B cell (primary cell): Measurements from ENCODE around the gene SST.

Experiments used
- EZH2 ChIP-seq: IDR thresholded peaks from 2 replicates; pipeline ENCODE4 v1.6.1; 2012; ENCODE audit warnings: borderline replicate concordance, low read depth, mild to moderate bottlenecking, moderate library complexity, low read length; ENCODE audit not compliant: insufficient read depth, poor library complexity, severe bottlenecking
- TF ChIP-seq, protein P1 (sequence below): fragments of 200-600 bp; IDR thresholded peaks from one replicate; pipeline ENCODE4 v1.8.0; 2022; ENCODE audit warnings: antibody characterized with exemption, mild to moderate bottlenecking

DNA sequence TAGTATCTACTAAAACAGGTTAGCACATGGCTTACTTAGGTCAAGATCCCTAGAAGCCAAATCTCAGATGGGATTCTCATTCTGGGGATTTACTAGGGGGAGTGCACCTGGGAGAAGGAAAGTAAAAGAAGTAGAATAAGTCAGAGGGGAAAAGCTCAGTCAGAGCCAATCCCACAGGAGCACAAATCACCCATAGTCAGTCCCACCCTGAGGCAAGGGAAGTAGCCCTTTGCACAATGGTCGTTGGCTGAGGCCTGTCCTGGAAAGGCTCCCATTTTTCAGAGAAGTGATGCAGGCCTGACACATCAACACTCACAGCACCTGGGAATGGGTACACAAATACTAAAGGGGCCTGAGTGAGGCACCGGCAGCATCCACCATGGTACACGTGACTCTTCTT is 39.8 kb downstream of the SST start:
- TF ChIP-seq, protein P1, sequence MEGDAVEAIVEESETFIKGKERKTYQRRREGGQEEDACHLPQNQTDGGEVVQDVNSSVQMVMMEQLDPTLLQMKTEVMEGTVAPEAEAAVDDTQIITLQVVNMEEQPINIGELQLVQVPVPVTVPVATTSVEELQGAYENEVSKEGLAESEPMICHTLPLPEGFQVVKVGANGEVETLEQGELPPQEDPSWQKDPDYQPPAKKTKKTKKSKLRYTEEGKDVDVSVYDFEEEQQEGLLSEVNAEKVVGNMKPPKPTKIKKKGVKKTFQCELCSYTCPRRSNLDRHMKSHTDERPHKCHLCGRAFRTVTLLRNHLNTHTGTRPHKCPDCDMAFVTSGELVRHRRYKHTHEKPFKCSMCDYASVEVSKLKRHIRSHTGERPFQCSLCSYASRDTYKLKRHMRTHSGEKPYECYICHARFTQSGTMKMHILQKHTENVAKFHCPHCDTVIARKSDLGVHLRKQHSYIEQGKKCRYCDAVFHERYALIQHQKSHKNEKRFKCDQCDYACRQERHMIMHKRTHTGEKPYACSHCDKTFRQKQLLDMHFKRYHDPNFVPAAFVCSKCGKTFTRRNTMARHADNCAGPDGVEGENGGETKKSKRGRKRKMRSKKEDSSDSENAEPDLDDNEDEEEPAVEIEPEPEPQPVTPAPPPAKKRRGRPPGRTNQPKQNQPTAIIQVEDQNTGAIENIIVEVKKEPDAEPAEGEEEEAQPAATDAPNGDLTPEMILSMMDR, result no peak
- no peak for TF ChIP-seq EZH2
